Erythroblast (primary cell): Measurements from ENCODE around the gene ATG4D.

Source experiments
- GATA1 ChIP-seq: IDR thresholded peaks from 2 replicates; pipeline ENCODE4 v1.6.1; 2011; ENCODE audit warnings: low read depth, mild to moderate bottlenecking, control low read depth, low read length, moderate library complexity
- POLR2A ChIP-seq: IDR thresholded peaks from 2 replicates; pipeline ENCODE4 v1.6.1; 2011; ENCODE audit warnings: mild to moderate bottlenecking, low read length

DNA sequence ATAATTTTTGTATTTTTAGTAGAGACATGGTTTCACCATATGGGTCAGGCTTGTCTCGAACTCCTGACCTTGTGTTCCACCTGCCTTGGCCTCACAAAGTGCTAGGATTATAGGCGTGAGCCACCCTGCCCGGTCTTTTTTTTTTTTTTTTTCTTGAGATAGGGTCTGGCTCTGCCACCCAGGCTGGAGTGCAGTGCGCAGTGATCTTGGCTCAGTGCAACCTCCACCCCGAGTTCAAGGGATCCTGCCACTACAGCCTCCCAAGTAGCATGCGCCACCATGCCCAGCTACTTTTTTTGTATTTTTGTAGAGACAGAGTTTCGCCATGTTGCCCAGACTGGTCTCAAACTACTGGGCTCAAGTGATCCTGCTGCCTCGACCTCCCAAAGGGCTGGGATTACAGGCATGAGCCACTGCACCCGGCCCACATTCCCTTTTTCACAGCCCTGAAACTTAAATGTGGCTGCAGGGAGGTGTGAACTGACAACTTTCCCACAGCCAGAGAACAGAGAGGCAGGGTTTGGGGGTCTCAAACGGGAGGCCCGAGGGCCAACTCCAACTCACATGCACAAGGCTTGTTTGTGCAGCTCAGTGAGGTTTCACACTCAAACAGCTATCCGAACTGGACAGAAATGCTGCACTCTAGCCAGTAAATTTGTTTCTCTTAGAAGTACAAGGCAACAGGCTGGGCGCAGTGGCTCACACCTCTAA, 22.1 kb upstream of the ATG4D start:
- TF ChIP-seq POLR2A (no peak), GATA1 (no peak)
